Measurements from ENCODE around the gene TCTA.

The TCTA gene

GRCh38 chr3:49461443-49462171 lies 49.4 kb downstream of the TCTA start:
- no peak for DNase-seq

- no peak for DNase-seq
These were observed 50.0 kb downstream of the TCTA start for GRCh38 chr3:49462222-49462621.

GRCh38 chr3:49465270-49466034 lies 53.2 kb downstream of the TCTA start:
- no peak for DNase-seq

All from stimulated activated CD4-positive, alpha-beta T cell treated with anti-CD3 and anti-CD28 coated beads, Interleukin-2, amount 100 ng/mL, for 48 hours (primary cell).